Measurements from ENCODE around the gene POLA2. TPM values are rescaled to one million over a fixed set of nuclear protein-coding genes. Genes with fewer than 3 reads are reported as not detected.

POLA2 gene
- total RNA-seq, 1 donor from 2014 or later: 74.5 TPM

GRCh38 chr11:65295571-65296341 lies 34.0 kb downstream of the POLA2 start:
- peaks cover 63% of the 10 kb centered on the region for H3K36me3 Mint-ChIP-seq (ENCODE audit: low read depth)
- no peaks in the 10 kb centered on the region for H3K9me3 Mint-ChIP-seq
- H3K4me3 Mint-ChIP-seq (ENCODE audit: low read depth): no peak overlapping the region
- DNase-seq (ENCODE audit: low spot score): no peak
- no peaks in the 10 kb centered on the region for H3K27me3 Mint-ChIP-seq (ENCODE audit: low read depth)
- no peaks in the 10 kb centered on the region for H3K4me1 Mint-ChIP-seq (ENCODE audit: low read depth)
- intact Hi-C loops (cut with micrococcal nuclease): no loop called here
- H3K27ac Mint-ChIP-seq: no peak overlapping the region

- DNase-seq (ENCODE audit: low spot score): no peak
- no peak overlapping the region for H3K4me3 Mint-ChIP-seq (ENCODE audit: low read depth)
- no peaks in the 10 kb centered on the region for H3K9me3 Mint-ChIP-seq
- peaks cover 49% of the 10 kb centered on the region for H3K36me3 Mint-ChIP-seq (ENCODE audit: low read depth)
- no peaks in the 10 kb centered on the region for H3K4me1 Mint-ChIP-seq (ENCODE audit: low read depth)
- intact Hi-C loops (cut with micrococcal nuclease): no loop called here
- H3K27ac Mint-ChIP-seq: no peak overlapping the region
- no peaks in the 10 kb centered on the region for H3K27me3 Mint-ChIP-seq (ENCODE audit: low read depth)
Measured at GRCh38 chr11:65297026-65297672, 35.4 kb downstream of the POLA2 start.

GRCh38 chr11:65298131-65298535 lies 36.4 kb downstream of the POLA2 start:
- intact Hi-C loops (cut with micrococcal nuclease): no loop called here
- H3K4me1 Mint-ChIP-seq (ENCODE audit: low read depth): no peaks in the 10 kb centered on the region
- H3K9me3 Mint-ChIP-seq: no peaks in the 10 kb centered on the region
- no peak overlapping the region for H3K27ac Mint-ChIP-seq
- no peaks in the 10 kb centered on the region for H3K27me3 Mint-ChIP-seq (ENCODE audit: low read depth)
- no peak overlapping the region for H3K4me3 Mint-ChIP-seq (ENCODE audit: low read depth)
- DNase-seq (ENCODE audit: low spot score): no peak
- H3K36me3 Mint-ChIP-seq (ENCODE audit: low read depth): peaks cover 41% of the 10 kb centered on the region

GRCh38 chr11:65298655-65299179 lies 37.0 kb downstream of the POLA2 start:
- H3K4me1 Mint-ChIP-seq (ENCODE audit: low read depth): no peaks in the 10 kb centered on the region
- no peak overlapping the region for H3K27ac Mint-ChIP-seq
- H3K4me3 Mint-ChIP-seq (ENCODE audit: low read depth): no peak overlapping the region
- no peak for DNase-seq (ENCODE audit: low spot score)
- H3K9me3 Mint-ChIP-seq: no peaks in the 10 kb centered on the region
- peaks cover 40% of the 10 kb centered on the region for H3K36me3 Mint-ChIP-seq (ENCODE audit: low read depth)
- no peaks in the 10 kb centered on the region for H3K27me3 Mint-ChIP-seq (ENCODE audit: low read depth)
- intact Hi-C loops (cut with micrococcal nuclease): no loop called here

GRCh38 chr11:65300621-65301275 lies 39.0 kb downstream of the POLA2 start:
- intact Hi-C loops (cut with micrococcal nuclease): no loop called here
- Mint-ChIP-seq H3K27ac (no peak overlapping the region), H3K27me3 (ENCODE audit: low read depth) (no peaks in the 10 kb centered on the region), H3K4me1 (ENCODE audit: low read depth) (no peaks in the 10 kb centered on the region), H3K4me3 (ENCODE audit: low read depth) (no peak overlapping the region), H3K36me3 (ENCODE audit: low read depth) (peaks cover 33% of the 10 kb centered on the region), H3K9me3 (no peaks in the 10 kb centered on the region)
- DNase-seq (ENCODE audit: low spot score): no peak

- intact Hi-C loops (cut with micrococcal nuclease): no loop called here
- H3K4me3 Mint-ChIP-seq (ENCODE audit: low read depth): no peak overlapping the region
- no peaks in the 10 kb centered on the region for H3K9me3 Mint-ChIP-seq
- H3K27me3 Mint-ChIP-seq (ENCODE audit: low read depth): no peaks in the 10 kb centered on the region
- DNase-seq (ENCODE audit: low spot score): no peak
- peaks cover 25% of the 10 kb centered on the region for H3K36me3 Mint-ChIP-seq (ENCODE audit: low read depth)
- no peaks in the 10 kb centered on the region for H3K4me1 Mint-ChIP-seq (ENCODE audit: low read depth)
- H3K27ac Mint-ChIP-seq: no peak overlapping the region
Measured at GRCh38 chr11:65301491-65302329, 39.9 kb downstream of the POLA2 start.

GRCh38 chr11:65303555-65303954 lies 41.8 kb downstream of the POLA2 start:
- Mint-ChIP-seq H3K4me3 (ENCODE audit: low read depth) (no peak overlapping the region), H3K27ac (no peak overlapping the region), H3K4me1 (ENCODE audit: low read depth) (no peaks in the 10 kb centered on the region), H3K36me3 (ENCODE audit: low read depth) (peaks cover 15% of the 10 kb centered on the region), H3K9me3 (no peaks in the 10 kb centered on the region), H3K27me3 (ENCODE audit: low read depth) (no peaks in the 10 kb centered on the region)
- DNase-seq (ENCODE audit: low spot score): no peak
- intact Hi-C loops (cut with micrococcal nuclease): no loop called here

GRCh38 chr11:65304110-65304509 lies 42.3 kb downstream of the POLA2 start:
- DNase-seq (ENCODE audit: low spot score): no peak
- H3K4me3 Mint-ChIP-seq (ENCODE audit: low read depth): no peak overlapping the region
- H3K36me3 Mint-ChIP-seq (ENCODE audit: low read depth): peaks cover 15% of the 10 kb centered on the region
- no peaks in the 10 kb centered on the region for H3K4me1 Mint-ChIP-seq (ENCODE audit: low read depth)
- no peaks in the 10 kb centered on the region for H3K9me3 Mint-ChIP-seq
- H3K27me3 Mint-ChIP-seq (ENCODE audit: low read depth): no peaks in the 10 kb centered on the region
- H3K27ac Mint-ChIP-seq: no peak overlapping the region
- intact Hi-C loops (cut with micrococcal nuclease): no loop called here

- Mint-ChIP-seq H3K4me3 (ENCODE audit: low read depth) (no peak overlapping the region), H3K9me3 (no peaks in the 10 kb centered on the region), H3K4me1 (ENCODE audit: low read depth) (no peaks in the 10 kb centered on the region), H3K27ac (no peak overlapping the region), H3K27me3 (ENCODE audit: low read depth) (no peaks in the 10 kb centered on the region), H3K36me3 (ENCODE audit: low read depth) (peaks cover 15% of the 10 kb centered on the region)
- intact Hi-C loops (cut with micrococcal nuclease): no loop called here
- DNase-seq (ENCODE audit: low spot score): no peak
Measured at GRCh38 chr11:65304613-65305012, 42.9 kb downstream of the POLA2 start.

GRCh38 chr11:65305501-65306268 lies 43.9 kb downstream of the POLA2 start:
- H3K4me1 Mint-ChIP-seq (ENCODE audit: low read depth): no peaks in the 10 kb centered on the region
- intact Hi-C loops (cut with micrococcal nuclease): no loop called here
- DNase-seq (ENCODE audit: low spot score): no peak
- H3K9me3 Mint-ChIP-seq: no peaks in the 10 kb centered on the region
- H3K27me3 Mint-ChIP-seq (ENCODE audit: low read depth): no peaks in the 10 kb centered on the region
- peaks cover 15% of the 10 kb centered on the region for H3K36me3 Mint-ChIP-seq (ENCODE audit: low read depth)
- no peak overlapping the region for H3K4me3 Mint-ChIP-seq (ENCODE audit: low read depth)
- H3K27ac Mint-ChIP-seq: no peak overlapping the region

- Mint-ChIP-seq H3K36me3 (ENCODE audit: low read depth) (peaks cover 15% of the 10 kb centered on the region), H3K27me3 (ENCODE audit: low read depth) (no peaks in the 10 kb centered on the region), H3K27ac (no peak overlapping the region), H3K4me1 (ENCODE audit: low read depth) (no peaks in the 10 kb centered on the region), H3K4me3 (ENCODE audit: low read depth) (no peak overlapping the region), H3K9me3 (no peaks in the 10 kb centered on the region)
- intact Hi-C loops (cut with micrococcal nuclease): no loop called here
- DNase-seq (ENCODE audit: low spot score): no peak
Measured at GRCh38 chr11:65307298-65308229, 45.8 kb downstream of the POLA2 start.

Data from activated T-helper 2 cell treated with anti-CD3 and anti-CD28 coated beads, Interferon-gamma antibody, Interleukin-2, Interleukin-4, amounts not matched to agents 10 μg/mL and 5 μg/mL and 100 μg/mL, durations not matched to agents 14 hours and 24 hours and 36 hours (primary cell).